Astrocyte (in vitro differentiated cells and primary cell): ENCODE data around the gene MCTP2. TPM values are rescaled to one million over a fixed set of nuclear protein-coding genes. Genes with fewer than 3 reads are reported as not detected.

Source experiments
- DNase-seq: peaks from one replicate; pipeline ENCODE4 v3.0.0-alpha.2; 2010; ENCODE audit warnings: low read depth
- FAIRE-seq: peaks from 2 replicates; lab custom pipeline; 2011; peaks lifted over from hg19 to GRCh38; lab: Jason Lieb, UNC
- H2AFZ ChIP-seq: 2 replicates; pipeline ENCODE4 v1.6.0; 2012; ENCODE audit warnings: low read depth, low read length, inconsistent platforms
- H3K27ac ChIP-seq: 2 replicates; pipeline ENCODE4 v1.5.1; 2011; ENCODE audit warnings: low read depth, low read length, inconsistent platforms
- H3K27me3 ChIP-seq: 2 replicates; pipeline ENCODE4 v1.6.0; 2011; ENCODE audit warnings: low read length, inconsistent platforms; ENCODE audit not compliant: insufficient read depth
- H3K36me3 ChIP-seq: 2 replicates; pipeline ENCODE4 v1.5.1; 2011; ENCODE audit warnings: low read length, inconsistent platforms; ENCODE audit not compliant: insufficient read depth
- H3K4me1 ChIP-seq: 2 replicates; pipeline ENCODE4 v1.5.1; 2011; ENCODE audit warnings: low read length, inconsistent platforms; ENCODE audit not compliant: insufficient read depth
- H3K4me2 ChIP-seq: 2 replicates; pipeline ENCODE4 v1.6.0; 2012; ENCODE audit warnings: low read length, inconsistent platforms
- H3K4me3 ChIP-seq: 2 replicates; pipeline ENCODE4 v1.5.1; 2011; ENCODE audit warnings: low read depth, mild to moderate bottlenecking, low read length, inconsistent platforms; ENCODE audit not compliant: insufficient read depth
- H3K79me2 ChIP-seq: 2 replicates; pipeline ENCODE4 v1.6.0; 2012; ENCODE audit warnings: mild to moderate bottlenecking, low read length, inconsistent platforms; ENCODE audit not compliant: insufficient read depth
- H3K9ac ChIP-seq: 2 replicates; pipeline ENCODE4 v1.6.0; 2012; ENCODE audit warnings: mild to moderate bottlenecking, low read length, inconsistent platforms
- H3K9me3 ChIP-seq: 2 replicates; pipeline ENCODE4 v1.5.1; 2012; ENCODE audit warnings: low read depth, mild to moderate bottlenecking, low read length, inconsistent platforms; ENCODE audit not compliant: insufficient read depth
- H4K20me1 ChIP-seq: 2 replicates; pipeline ENCODE4 v1.6.0; 2012; ENCODE audit warnings: low read length, inconsistent platforms; ENCODE audit not compliant: insufficient read depth
- H3K27ac Mint-ChIP-seq: one replicate; pipeline ENCODE4 v1.8.0; 2021; ENCODE audit warnings: mild to moderate bottlenecking, mixed read lengths; ENCODE audit not compliant: unreplicated experiment
- H3K27me3 Mint-ChIP-seq: one replicate; pipeline ENCODE4 v1.8.0; 2021; ENCODE audit warnings: low read depth, mixed read lengths; ENCODE audit not compliant: unreplicated experiment
- H3K36me3 Mint-ChIP-seq: one replicate; pipeline ENCODE4 v1.8.0; 2021; ENCODE audit warnings: low read depth, mixed read lengths; ENCODE audit not compliant: unreplicated experiment
- H3K4me1 Mint-ChIP-seq: one replicate; pipeline ENCODE4 v1.8.0; 2021; ENCODE audit warnings: low read depth, mixed read lengths; ENCODE audit not compliant: unreplicated experiment
- H3K4me3 Mint-ChIP-seq: one replicate; pipeline ENCODE4 v1.8.0; 2021; ENCODE audit warnings: mild to moderate bottlenecking, moderate library complexity, mixed read lengths; ENCODE audit not compliant: unreplicated experiment
- H3K9me3 Mint-ChIP-seq: one replicate; pipeline ENCODE4 v1.8.0; 2021; ENCODE audit warnings: mild to moderate bottlenecking, mixed read lengths; ENCODE audit not compliant: unreplicated experiment
- EZH2 ChIP-seq: IDR thresholded peaks from 2 replicates; pipeline ENCODE4 v1.6.1; 2012; ENCODE audit warnings: mild to moderate bottlenecking, low read length, inconsistent platforms; ENCODE audit not compliant: insufficient read depth
- total RNA-seq: library from RNA; stranded (reverse); gene quantifications from 2 replicates; pipeline ENCODE4 v1.2.1, GENCODE V29; 2021
- TF ChIP-seq, protein P1 (sequence below): IDR thresholded peaks from 2 replicates; pipeline ENCODE4 v1.5.1; 2011; ENCODE audit warnings: low read depth, mild to moderate bottlenecking, inconsistent platforms, low read length, moderate library complexity; ENCODE audit not compliant: insufficient read depth

Gene MCTP2
- total RNA-seq, 1 donor from 2014 or later: 2.6 TPM

DNA sequence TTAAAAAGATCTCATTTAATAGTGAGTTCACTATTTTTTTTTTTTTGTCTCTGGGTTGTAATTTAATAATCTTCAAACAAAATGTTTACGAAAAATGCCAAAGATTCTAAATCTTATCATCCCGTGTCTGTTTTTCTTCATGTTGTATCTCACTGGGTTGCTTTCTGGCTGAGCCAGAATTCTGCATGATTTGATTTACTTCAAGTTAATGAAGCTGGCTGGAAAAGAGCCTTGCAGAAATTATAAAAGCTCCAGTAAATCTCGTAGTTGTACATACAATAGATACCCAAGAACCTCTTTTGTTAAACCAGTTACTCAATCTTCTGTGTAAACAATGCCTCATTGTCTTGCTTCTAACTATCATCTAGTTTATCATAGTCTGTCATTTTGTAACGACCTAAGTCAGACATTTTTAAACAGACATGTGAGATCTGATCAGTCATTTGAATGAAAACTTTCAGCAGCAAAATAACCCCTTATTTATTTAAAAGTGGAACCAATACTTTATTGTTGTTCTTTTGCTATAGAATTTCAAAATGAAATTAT, 249.0 kb downstream of the MCTP2 start:
- no peaks in the 10 kb centered on the region for H3K36me3 Mint-ChIP-seq
- no peak for TF ChIP-seq EZH2
- TF ChIP-seq, protein P1, sequence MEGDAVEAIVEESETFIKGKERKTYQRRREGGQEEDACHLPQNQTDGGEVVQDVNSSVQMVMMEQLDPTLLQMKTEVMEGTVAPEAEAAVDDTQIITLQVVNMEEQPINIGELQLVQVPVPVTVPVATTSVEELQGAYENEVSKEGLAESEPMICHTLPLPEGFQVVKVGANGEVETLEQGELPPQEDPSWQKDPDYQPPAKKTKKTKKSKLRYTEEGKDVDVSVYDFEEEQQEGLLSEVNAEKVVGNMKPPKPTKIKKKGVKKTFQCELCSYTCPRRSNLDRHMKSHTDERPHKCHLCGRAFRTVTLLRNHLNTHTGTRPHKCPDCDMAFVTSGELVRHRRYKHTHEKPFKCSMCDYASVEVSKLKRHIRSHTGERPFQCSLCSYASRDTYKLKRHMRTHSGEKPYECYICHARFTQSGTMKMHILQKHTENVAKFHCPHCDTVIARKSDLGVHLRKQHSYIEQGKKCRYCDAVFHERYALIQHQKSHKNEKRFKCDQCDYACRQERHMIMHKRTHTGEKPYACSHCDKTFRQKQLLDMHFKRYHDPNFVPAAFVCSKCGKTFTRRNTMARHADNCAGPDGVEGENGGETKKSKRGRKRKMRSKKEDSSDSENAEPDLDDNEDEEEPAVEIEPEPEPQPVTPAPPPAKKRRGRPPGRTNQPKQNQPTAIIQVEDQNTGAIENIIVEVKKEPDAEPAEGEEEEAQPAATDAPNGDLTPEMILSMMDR: no peak
- no peak for FAIRE-seq
- H3K27ac Mint-ChIP-seq: no peak overlapping the region
- H4K20me1 ChIP-seq: no peaks in the 10 kb centered on the region
- H3K27ac ChIP-seq: no peak overlapping the region
- H3K9me3 ChIP-seq: no peaks in the 10 kb centered on the region
- DNase-seq: no peak
- no peaks in the 10 kb centered on the region for H3K4me1 ChIP-seq
- no peaks in the 10 kb centered on the region for H3K4me1 Mint-ChIP-seq
- H3K36me3 ChIP-seq: no peaks in the 10 kb centered on the region
- no peak overlapping the region for H3K4me2 ChIP-seq
- H3K27me3 Mint-ChIP-seq: no peaks in the 10 kb centered on the region
- H3K9ac ChIP-seq: no peak overlapping the region
- H2AFZ ChIP-seq: no peak overlapping the region
- H3K79me2 ChIP-seq: no peaks in the 10 kb centered on the region
- H3K9me3 Mint-ChIP-seq: no peaks in the 10 kb centered on the region
- no peaks in the 10 kb centered on the region for H3K27me3 ChIP-seq
- H3K4me3 ChIP-seq: no peak overlapping the region
- no peak overlapping the region for H3K4me3 Mint-ChIP-seq

DNA sequence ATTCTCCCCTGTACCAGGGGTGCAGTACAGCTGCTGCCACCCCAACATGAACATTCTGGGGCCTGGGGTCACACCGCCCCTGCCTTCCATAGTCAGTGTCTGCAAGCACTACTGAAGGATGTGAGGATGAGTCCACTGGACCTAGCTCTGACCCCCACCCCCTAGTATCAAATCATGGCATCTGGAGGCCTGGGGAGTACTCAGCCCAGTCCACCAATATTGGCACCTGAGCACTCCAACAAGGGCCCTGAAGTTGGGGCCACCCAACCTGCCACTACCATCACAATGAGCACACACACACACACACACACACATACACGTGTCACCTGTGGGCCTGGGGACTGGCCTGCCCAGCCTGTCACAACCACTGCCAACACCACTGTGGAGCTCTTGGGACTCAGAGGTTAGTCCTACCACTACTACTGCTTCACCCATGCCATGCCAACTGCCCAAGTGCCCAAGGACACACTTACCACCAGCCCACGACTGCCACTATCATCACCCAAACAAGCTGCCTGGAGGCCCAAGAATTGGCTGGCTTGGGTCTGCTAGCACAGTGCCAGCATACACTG, 253.9 kb downstream of the MCTP2 start:
- Histone ChIP-seq H3K36me3 (no peaks in the 10 kb centered on the region), H2AFZ (no peak overlapping the region), H3K79me2 (no peaks in the 10 kb centered on the region), H3K4me1 (no peaks in the 10 kb centered on the region), H3K27me3 (no peaks in the 10 kb centered on the region), H3K9ac (no peak overlapping the region), H3K9me3 (no peaks in the 10 kb centered on the region), H4K20me1 (no peaks in the 10 kb centered on the region), H3K27ac (no peak overlapping the region), H3K4me3 (no peak overlapping the region), H3K4me2 (no peak overlapping the region)
- TF ChIP-seq EZH2: no peak
- TF ChIP-seq, protein P1: no peak
- DNase-seq (no peak), FAIRE-seq (no peak)
- Mint-ChIP-seq H3K27ac (no peak overlapping the region), H3K27me3 (no peaks in the 10 kb centered on the region), H3K9me3 (no peaks in the 10 kb centered on the region), H3K4me1 (no peaks in the 10 kb centered on the region), H3K36me3 (no peaks in the 10 kb centered on the region), H3K4me3 (no peak overlapping the region)

DNA sequence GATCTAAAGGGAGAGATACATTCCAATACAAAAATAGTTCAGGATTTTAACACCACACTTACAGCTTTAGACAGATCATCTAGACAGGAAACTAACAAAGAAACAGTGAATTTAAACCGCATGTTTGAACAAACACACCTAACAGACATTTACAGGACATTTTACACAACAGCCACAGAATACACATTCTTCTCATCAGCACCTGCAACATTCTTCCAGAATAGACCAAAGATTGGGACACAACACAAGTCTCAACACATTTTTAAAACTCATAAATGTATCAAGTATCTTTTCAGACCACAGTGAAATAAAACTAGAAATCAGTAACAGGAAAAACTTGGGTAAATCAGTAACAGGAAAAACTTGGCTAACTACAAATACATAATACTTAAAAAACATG, 256.3 kb downstream of the MCTP2 start:
- no peak overlapping the region for H2AFZ ChIP-seq
- no peak for DNase-seq
- H3K36me3 Mint-ChIP-seq: no peaks in the 10 kb centered on the region
- H3K4me1 ChIP-seq: no peaks in the 10 kb centered on the region
- H3K9me3 Mint-ChIP-seq: no peaks in the 10 kb centered on the region
- H3K4me3 Mint-ChIP-seq: no peak overlapping the region
- TF ChIP-seq, protein P1: no peak
- H3K36me3 ChIP-seq: no peaks in the 10 kb centered on the region
- H4K20me1 ChIP-seq: no peaks in the 10 kb centered on the region
- no peak for FAIRE-seq
- no peaks in the 10 kb centered on the region for H3K9me3 ChIP-seq
- H3K27me3 Mint-ChIP-seq: no peaks in the 10 kb centered on the region
- H3K9ac ChIP-seq: no peak overlapping the region
- no peak overlapping the region for H3K27ac ChIP-seq
- H3K27me3 ChIP-seq: no peaks in the 10 kb centered on the region
- H3K4me1 Mint-ChIP-seq: no peaks in the 10 kb centered on the region
- no peak overlapping the region for H3K27ac Mint-ChIP-seq
- H3K4me3 ChIP-seq: no peak overlapping the region
- H3K79me2 ChIP-seq: no peaks in the 10 kb centered on the region
- H3K4me2 ChIP-seq: no peak overlapping the region
